Measurements from ENCODE around the gene NPAS2.

The NPAS2 gene

DNA sequence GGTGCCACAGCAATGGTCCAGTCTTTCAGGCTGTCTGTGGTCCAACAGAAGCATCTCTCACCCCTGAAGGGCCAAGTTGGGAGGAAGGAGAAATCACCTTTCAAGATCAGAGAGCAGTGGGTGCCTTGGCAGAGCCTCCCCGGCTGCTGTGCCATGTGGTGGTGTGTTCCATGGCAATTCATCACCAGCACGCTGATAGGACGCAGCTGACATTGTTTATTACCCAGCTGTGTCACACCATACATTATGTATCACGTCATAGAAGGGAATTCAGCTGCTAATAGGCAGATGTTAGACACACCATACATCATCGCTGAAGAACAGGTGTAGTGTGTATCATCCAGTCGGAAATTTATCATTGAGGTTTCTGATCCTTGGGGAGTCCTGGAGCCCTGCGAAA is 152.5 kb downstream of the NPAS2 start:
- Histone ChIP-seq H3K27ac (no peak overlapping the region), H3K4me3 (no peak overlapping the region)
- DNase-seq (ENCODE audit: low spot score) = no peak
- TF ChIP-seq, protein P1, sequence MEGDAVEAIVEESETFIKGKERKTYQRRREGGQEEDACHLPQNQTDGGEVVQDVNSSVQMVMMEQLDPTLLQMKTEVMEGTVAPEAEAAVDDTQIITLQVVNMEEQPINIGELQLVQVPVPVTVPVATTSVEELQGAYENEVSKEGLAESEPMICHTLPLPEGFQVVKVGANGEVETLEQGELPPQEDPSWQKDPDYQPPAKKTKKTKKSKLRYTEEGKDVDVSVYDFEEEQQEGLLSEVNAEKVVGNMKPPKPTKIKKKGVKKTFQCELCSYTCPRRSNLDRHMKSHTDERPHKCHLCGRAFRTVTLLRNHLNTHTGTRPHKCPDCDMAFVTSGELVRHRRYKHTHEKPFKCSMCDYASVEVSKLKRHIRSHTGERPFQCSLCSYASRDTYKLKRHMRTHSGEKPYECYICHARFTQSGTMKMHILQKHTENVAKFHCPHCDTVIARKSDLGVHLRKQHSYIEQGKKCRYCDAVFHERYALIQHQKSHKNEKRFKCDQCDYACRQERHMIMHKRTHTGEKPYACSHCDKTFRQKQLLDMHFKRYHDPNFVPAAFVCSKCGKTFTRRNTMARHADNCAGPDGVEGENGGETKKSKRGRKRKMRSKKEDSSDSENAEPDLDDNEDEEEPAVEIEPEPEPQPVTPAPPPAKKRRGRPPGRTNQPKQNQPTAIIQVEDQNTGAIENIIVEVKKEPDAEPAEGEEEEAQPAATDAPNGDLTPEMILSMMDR (IDR thresholded peaks at IDR 0.05) = no peak

- TF ChIP-seq, protein P1 (IDR thresholded peaks at IDR 0.05) = no peak
- Histone ChIP-seq H3K27ac (no peak overlapping the region), H3K4me3 (no peak overlapping the region)
- no peak for DNase-seq (ENCODE audit: low spot score)
These were observed 155.0 kb downstream of the NPAS2 start for GRCh38 chr2:100974712-100975520.

- no peak overlapping the region for H3K4me3 ChIP-seq
- H3K27ac ChIP-seq = no peak overlapping the region
- DNase-seq (ENCODE audit: low spot score) = no peak
- TF ChIP-seq, protein P1 (IDR thresholded peaks at IDR 0.05) = no peak
These were observed 155.5 kb downstream of the NPAS2 start for GRCh38 chr2:100975521-100975785.

GRCh38 chr2:100976061-100976460 is 156.1 kb downstream of the NPAS2 start:
- Histone ChIP-seq H3K27ac (no peak overlapping the region), H3K4me3 (no peak overlapping the region)
- TF ChIP-seq, protein P1 (IDR thresholded peaks at IDR 0.05) = no peak
- no peak for DNase-seq (ENCODE audit: low spot score)

DNA sequence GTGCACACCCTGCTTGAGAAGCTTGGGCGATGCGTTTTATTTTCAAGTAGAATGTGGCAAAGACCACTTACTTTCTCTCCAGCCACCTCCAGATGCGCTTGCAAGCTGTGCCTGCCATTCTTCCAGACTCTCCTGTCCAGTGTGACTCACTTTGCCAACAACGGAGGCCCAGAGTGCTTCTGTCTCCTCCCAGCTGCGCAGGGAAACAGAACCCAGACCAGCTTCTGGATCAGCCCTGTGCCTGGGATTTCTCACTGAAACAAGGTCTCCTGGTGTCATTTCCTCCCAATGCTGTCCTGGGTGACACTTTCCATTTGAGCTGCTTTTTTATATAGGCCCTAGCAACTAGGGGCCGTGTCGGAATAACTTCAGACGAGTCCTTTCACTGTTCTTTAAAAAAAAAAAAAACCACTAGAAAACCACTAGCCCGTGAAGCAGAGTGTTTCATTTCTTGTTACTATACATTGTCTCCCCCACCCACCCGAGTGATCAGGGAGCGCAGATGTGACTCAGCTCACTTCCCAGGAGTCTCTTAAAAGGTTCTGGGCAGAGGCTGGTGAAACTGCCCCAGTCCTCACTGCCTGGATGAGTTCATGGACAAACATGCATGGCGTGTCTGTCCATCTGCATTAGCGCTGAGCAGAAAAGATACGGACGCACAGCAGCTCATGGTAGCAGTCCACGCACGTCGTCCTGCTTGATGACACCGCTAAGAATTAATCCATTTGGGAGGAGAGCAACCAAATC is 156.9 kb downstream of the NPAS2 start:
- DNase-seq (ENCODE audit: low spot score) = no peak
- H3K27ac ChIP-seq = no peak overlapping the region
- H3K4me3 ChIP-seq = no peak overlapping the region
- TF ChIP-seq, protein P1 (IDR thresholded peaks at IDR 0.05) = no peak

GRCh38 chr2:100977511-100977910 is 157.6 kb downstream of the NPAS2 start:
- Histone ChIP-seq H3K27ac (no peak overlapping the region), H3K4me3 (no peak overlapping the region)
- no peak for DNase-seq (ENCODE audit: low spot score)
- TF ChIP-seq, protein P1 (IDR thresholded peaks at IDR 0.05) = no peak
